ENCODE data around the gene MAPK14.
"Not testable (repeated sequence)": the region's sequence is repeated elsewhere in the genome, so short reads cannot be mapped to it uniquely, and the experiment has no call there.

MAPK14 gene

DNA sequence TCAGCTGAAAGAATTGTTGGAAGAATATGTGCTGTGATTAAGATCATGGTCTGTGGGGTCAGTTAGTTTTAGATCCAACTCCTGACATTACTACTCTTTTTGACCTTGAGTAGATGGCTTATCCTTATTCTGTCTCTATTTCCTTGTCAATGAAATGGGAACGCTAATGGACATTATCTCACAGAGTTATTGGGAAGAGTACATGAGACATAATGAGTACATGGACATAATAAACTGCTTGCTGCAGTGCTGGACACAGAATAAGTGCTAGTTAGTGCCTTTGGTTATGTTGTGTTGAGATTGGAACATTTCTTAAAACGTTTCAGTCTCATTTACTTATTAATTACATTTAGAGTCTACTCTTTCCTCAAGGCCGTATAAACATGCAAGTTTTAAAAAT lies 42.6 kb downstream of the MAPK14 start:
- DNase-seq, result no peak

DNA sequence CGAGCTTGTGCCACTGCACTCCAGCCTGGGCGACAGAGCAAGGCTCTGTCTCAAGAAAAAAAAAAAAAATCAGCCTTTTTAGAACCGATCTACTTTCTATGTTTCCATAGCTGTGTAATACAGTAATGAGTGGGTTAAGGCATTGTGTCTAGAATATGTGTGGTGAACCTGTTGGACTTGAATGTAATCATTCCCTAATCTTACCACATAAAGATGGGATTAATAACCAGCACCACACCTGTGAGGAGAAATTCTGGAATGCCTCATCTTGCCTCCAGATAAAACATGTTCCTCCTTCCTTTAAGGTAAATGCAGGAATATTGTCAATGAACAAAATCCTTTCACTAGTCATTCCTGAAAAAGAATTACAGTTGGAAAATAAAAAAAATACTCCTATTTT lies 43.7 kb downstream of the MAPK14 start:
- no peak for DNase-seq

DNA sequence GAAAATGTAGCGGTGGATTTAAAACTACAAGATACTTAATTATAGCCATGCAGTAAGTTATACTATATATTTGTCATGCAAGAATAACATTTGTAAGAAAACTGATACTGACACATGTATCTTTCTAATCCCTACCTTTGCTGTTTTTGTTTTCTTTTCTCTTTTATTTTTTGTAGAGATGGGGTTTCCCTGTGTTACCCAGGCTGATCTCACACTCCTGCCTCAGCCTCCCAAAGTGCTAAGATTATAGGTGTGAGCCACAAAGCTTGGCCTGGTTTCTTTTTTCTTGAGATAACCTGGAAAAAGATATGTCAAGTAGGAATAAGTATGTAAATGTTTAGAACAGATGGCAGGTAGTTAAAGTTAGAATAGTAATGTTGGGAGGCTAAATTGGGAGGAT lies 44.1 kb downstream of the MAPK14 start:
- no peak for DNase-seq

DNA sequence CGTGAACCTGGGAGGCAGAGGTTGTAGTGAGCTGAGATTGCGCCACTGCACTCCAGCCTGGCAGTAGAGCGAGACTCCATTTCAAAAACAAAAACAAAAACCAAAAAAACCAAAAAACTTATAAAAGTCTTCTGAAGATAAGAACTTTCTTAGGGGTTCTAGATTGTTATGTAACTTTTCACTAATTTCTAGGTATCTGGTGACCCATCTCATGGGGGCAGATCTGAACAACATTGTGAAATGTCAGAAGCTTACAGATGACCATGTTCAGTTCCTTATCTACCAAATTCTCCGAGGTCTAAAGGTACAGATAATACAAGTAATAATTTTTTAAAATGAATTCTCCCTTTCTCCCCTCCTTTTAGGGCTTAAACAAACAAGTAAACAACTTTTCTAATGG lies 45.1 kb downstream of the MAPK14 start:
- no peak for DNase-seq

DNA sequence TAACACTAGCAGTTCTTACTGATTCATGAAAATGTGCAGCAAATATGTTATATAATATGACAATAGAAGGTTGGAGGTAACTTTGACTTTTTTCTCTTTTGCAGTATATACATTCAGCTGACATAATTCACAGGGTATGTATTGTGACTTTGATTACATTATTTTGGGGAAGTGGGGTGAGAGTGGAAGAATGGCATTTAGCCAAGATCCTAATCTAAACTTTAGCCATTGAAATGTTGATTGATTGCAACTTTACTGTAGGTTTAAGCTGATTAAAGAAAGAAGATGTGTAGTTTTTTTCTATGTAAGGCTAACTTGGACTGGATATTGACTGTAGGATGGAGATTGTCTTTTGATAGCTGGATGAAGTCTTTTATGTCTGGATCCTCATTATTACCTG lies 46.0 kb downstream of the MAPK14 start:
- DNase-seq, result peak; percentile 34

DNA sequence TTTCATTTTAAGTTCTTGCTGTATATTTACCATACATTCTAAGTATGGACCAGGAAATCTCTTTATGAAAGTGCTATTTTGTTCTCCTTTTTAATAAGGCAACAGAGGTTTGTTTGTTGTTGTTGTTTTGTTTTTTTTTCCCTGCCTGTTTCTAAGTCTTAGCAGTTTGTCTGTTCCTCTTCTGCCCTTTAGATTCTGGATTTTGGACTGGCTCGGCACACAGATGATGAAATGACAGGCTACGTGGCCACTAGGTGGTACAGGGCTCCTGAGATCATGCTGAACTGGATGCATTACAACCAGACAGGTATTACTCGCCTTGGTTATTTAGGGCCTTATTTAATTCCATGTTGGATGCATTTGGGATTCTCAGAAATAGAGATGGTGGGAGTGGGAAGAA lies 48.0 kb downstream of the MAPK14 start:
- DNase-seq, result peak; percentile 22

DNA sequence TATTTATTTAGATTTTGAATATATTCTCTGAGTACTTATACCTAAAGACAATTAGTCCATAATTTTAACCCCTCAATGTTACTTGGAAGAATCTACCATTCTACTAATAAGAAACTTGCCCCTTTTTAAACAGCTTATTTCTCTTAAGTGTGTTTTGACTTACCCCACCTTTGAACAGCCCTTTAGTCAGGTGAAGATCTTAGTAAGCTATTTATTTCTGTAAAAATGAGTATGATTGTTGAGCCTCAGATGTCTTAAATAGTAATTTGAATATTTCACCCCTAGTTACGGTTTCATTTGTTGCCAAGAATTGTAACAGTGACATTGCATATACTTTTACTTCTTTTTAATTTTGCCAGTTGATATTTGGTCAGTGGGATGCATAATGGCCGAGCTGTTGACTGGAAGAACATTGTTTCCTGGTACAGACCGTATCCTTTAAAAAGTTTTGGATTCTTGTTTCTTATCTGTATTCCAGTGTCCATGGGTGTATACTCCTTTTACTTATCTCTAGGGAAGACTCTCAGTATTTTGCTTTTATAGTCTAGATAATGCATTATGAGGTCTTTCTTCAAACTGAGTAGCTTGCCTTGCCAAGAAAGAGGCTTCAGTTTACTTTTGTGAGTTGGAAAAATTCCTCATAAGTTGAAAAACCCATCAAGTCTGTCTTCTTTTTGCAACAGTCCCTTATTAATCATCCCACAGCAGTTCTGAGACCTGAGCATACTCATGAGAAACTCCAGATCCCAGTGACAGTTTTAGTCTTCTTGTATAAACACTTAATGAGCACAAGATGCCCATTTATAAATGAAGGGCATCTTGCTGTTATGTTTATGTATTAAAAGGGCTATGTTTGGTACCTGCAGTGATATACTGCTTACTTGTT lies 48.8 kb downstream of the MAPK14 start:
- no peak for DNase-seq

DNA sequence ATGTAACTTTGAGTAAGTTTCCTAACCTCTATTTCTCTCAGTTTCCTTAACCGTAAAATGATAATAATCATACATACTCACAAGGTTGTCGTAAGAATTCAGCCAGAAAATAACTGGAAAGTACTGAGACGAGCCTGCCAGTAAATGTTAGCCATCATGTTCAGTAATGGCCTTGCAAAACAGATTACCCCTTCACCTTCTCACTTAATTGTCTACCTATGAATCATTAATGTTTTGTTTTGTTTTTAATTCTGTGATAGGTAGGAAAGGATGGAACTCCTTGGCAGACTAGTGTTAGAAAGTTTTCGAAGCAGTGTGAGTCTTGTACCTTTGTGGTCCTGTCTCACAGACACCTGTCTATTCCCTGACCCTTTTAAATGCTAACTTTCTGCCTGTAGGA lies 50.6 kb downstream of the MAPK14 start:
- DNase-seq, result no peak

DNA sequence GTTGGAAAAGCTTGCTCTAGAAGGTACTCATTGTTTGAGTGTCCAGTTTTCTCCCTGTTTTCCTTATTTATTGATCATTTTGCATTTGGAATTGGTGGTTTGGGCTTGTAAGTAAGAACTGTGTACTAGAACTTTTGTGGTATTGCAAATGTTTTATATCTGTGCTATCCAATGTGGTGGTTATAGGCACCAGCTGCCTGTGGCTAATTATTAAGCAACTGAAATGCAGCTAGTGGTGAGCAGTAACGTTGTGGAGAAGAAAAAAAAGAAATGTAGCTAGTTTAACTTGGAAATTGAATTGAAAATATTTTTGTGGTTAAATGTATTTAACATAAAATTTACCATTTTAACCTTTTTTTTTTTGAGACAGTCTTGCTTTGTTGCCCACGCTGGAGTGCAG lies 52.0 kb downstream of the MAPK14 start:
- DNase-seq, result no peak

DNA sequence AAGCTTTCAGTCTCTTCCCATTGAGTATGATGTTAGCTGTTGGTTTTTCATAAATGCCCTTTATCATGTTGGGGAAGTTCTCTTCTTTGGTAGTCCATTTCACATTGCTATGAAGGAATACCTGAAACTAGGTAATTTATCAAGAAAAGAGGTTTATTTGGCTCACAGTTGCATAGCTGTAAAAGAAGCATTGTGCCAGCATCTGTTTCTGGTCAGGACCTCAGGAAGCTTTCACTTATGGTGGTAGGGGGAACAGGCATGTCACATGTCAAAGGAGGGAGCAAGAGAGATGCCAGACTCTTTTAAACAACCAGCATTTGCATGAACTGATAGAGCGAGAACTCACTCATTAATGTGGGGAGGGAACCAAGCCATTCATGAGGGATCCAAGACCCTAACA lies 54.7 kb downstream of the MAPK14 start:
- DNase-seq, result no peak

DNA sequence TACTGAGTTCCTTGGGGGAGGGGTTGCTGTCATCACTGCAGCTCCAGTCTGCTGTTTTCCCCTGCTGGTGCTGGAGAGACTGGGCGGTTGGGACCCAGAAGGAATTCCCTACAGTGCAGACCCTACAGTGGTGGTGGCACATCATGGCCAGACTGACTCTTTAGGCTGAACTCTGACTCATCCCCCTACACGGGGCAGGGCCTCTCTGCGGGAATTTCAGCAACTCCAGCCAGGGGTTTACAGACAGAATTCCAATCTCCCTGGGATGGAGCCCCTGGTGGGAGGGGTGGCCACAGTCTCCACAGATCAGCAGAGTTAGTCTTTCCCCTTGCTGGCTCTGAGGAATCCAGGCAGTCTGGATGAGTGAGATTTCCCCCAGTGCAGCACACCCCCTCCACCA lies 55.8 kb downstream of the MAPK14 start:
- DNase-seq, result no peak

DNA sequence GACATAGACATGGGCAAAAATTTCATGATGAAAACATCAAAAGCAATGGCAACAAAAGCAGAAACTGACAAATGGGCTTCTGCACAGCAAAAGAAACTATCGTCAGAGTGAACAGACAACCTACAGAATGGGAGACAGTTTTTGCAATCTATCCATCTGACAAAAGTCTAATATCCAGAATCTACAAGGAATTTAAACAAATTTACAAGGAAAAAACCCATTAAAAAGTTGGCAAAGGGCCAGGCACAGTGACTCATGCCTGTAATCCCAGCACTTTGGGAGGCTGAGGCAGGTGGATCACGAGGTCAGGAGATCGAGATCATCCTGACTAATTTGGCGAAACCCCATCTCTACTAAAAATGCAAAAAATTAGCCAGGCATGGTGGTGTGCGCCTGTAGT lies 60.6 kb downstream of the MAPK14 start:
- not testable (repeated sequence) for DNase-seq

DNA sequence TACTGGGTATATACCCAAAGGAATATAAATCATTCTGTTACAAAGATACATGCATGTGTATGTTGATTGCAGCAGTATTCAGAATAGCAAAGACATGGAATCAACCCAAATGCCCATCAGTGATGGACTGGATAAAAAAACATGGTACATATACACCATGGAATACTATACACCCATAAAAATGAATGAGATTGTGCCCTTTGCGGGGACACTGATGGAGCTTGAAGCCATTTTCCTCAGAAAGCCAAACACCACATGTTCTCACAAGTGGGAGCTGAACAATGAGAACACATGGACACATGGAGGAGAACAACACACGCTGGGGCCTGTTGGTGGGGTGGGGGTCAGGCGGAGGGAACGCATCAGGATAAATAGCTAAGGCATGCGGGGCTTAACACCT lies 61.4 kb downstream of the MAPK14 start:
- DNase-seq, result no peak

DNA sequence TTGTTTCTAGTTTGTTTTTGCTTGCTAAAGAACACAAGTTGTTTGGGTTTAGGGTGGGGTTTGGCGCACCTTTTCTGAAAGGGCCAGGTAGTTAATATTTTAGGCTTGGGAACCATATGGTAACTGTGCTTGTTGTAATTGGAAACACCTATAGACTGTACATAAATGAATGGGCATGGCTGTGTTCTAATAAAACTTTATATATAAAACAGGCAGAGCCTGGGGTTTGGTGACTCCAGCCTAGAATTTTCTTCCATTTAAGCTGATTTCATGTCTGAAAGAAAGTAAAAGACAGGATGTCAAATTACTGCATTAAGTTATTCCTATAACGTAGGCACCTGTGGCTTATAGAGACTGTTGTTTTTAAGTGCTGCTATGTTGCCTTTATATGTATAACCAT lies 66.6 kb downstream of the MAPK14 start:
- DNase-seq, result no peak

DNA sequence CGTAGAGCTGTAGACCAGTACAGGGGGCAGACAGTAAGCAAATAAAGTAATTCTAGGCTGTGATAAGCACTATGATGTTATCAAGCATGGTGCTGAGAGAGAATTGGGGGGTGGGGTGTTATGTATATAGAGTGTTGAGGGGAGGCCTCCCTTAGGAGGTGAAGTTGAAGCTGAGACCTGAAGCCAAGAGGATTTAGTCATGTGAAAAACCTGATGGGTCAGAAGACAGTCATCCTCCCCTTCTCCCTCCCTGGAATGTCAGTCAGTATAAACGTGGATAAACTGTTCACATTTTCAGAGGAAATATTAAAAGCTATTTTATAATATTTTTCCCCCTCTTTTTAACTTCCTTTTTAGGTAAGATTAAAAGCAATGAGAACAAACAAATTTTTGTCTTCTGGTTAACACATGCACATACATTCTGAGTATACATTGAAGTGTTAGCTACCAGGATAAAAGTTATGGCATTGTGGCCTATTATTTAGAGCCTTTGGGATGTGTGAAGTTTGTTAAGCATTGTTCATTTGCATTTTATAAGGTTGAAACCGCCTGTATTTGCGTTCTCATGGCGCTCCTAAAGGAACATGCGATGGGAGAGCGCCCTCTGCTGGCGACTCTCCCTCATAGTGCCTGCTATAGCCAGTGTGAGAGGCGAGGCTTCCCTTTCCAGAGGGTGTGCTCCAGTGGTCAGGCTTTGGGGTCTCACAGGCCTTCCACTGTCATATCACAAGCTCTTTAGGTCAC lies 67.3 kb downstream of the MAPK14 start:
- DNase-seq, result peak; percentile 91

DNA sequence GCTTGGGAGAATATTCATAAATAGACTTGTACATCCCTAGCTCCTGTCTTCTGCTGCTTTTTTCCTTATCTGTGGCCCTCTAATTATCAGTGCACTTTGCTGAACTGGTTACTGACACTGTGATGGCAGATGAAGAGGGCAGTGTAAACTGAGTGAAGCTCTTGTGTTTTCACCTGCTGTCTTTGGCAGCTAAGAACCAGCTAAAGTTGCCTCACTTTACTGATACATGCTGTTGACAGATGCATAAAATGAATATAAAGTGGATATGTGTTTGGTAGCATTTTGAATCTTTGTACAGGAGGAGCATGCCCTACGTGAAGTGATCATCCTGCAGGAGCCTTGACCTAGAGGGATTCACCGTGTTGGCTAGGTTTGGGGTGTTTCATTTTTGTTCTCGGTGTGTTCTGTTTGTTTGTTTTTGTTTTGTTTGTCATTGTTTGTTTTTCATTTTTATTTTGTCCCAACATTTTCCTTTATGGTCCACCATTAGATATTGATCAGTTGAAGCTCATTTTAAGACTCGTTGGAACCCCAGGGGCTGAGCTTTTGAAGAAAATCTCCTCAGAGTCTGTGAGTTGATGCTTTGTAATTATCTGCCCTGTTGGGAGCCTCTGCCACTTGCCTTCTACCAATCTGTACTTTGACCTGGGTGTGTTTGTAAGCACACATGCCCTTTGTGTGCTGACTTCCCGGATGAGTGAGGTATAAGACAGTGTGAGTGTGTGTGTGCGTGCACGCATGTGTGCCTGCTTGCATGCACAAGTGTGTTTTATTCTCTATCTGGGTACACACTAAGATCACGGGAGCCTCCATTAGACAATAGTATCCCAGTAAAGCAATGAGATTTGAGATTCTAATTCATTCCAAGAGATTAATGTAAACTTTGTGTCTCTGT lies 68.1 kb downstream of the MAPK14 start:
- DNase-seq, result no peak

DNA sequence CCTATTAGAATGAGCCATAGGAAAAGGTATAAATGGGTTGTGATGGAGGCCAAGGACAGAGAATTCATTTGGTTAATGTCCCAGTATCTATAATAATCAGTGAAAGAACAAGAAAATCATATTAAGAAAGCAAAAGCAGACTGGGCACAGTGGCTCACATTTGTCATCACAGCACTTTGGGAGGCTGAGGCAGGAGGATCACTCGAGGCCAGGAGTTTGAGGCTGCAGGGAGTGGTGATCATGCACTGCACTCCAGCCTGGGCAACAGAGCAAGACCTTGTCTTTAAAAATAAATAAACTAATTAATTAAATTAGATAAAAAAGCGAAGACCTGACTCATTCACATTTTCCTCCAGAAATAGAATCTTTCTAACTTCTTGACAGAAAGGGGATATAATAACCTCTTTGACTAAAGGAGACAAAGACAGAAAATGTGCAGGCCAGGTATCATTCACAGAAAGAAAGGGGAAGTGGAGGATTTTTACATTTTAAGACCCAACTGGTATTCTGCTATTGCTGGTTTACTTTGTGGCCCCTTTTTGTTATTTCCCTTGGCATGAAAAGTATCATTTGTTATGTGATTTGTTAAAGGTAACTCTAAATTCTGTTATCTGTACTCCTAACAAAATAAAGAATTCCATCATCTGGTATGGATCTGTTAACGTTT lies 70.8 kb downstream of the MAPK14 start:
- DNase-seq, result no peak

DNA sequence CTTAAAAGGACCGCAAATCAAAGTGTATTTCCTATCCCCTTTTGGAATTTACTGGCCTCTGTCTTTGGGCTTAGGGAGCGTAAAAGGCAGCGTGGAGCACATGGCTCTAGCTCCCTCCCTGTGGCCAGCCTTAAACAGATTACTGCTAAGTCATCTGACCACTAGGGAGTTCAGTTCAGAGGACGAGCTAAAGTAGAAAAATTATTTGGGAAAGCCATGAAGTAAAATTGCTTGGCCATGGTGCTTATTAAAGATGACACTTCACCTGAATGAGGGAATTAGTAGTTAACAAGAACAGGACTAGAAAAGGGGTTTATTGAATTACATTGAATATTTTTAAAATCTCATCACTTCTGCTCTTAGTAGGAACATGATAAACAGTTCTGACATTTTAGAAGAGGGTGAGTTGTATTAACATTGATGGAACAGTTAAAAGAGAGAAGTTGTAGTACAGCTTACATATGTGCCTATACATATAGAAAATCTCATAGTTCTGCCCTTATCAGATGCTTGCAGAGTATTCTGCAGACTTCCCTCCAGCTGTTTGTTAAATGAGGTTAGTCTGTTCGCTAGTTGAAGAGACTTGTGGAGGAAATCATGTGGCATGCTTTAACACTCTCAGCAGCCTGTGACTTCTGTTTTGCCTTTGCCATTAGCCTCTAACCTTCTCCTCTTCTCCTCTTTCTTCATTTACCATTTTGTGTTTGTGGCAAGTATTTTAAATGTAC lies 71.5 kb downstream of the MAPK14 start:
- peak; percentile 89 for DNase-seq

DNA sequence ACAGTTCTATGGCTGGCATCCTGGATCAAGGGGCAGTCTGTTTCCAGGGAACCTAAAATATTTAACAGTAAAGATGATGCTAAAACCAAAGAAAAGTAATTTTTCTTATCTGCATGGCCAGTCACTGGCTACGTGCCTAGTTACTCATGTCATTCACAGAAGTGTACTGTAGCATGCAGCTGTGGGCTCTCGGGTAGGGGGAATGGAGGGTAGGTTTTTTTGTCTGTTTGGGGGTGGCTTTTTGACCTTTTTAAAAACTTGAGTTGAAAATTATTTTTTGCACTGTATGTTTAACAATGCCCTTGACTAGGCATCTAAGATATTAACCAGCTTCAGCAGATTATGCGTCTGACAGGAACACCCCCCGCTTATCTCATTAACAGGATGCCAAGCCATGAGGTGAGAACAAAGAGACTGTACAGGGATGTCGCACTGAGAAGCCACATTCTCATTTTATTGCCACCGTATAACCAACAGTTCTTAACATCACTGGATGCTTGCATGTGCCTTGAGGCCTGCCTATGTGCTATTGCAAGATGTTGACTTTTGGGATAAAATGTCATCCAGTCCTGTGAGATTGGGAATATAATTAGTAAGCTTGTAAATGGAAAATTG lies 72.4 kb downstream of the MAPK14 start:
- DNase-seq, result peak; percentile 94

DNA sequence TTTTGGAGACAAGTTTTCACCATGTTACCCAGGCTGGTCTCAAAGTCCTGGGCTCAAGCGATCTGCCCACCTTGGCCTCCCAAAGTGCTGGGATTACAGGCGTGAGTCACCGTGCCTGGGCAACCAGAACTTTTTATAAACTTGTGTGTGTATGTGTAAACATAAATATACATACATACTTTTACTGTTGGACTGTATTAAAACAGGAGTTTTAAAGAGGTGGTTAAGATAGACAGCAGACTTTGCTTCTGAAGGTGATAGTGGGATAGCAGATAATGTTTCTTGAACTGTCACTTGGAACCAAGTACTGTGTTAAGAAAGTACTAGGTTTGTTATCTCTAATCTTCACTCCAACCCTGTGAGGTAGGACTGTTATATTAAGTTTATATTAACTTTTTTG lies 74.1 kb downstream of the MAPK14 start:
- DNase-seq, result no peak

DNA sequence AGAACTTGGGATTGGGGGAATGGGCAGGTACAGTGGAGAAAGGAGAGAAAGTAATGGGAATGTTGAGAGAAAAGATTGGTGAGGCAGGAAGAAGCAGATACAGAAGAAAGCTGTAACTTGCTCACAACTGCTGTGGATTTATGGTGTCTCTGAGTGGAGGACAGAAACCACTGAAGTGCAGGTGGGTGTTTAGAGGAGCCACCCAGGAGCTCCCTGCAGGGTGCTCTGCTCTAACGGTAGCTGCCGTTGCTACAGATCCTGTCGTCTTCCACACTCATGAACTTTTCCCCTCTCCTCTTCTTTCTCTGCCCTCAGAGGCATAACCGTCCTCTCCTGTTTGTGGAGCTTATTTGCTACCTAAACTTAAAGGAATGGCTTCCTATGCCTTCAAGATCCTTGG lies 75.2 kb downstream of the MAPK14 start:
- DNase-seq, result no peak

DNA sequence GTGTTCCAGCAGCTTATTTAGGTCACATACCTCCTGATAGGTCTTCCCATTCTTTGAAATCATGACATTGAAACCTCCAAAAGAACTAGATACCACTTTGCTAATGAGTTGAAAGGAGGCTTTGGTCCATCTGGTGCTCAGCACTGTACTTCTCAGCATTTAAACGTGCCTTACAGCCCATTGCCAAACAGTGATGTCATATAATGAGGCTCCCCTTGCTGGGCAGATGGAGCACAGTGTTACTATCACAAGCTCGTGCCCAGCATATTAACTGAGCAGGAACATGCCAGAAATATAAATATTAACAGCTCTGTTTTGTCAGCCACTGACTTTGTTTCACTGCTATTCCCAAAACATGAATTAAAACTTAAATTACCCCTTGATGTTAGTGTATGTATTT lies 77.2 kb downstream of the MAPK14 start:
- peak; percentile 89 for DNase-seq

All from NCI-H82 (cell line).